Right lobe of liver (tissue), 6 donors: ENCODE data around the gene AFF2. TPM values are rescaled to one million over a fixed set of nuclear protein-coding genes. Genes with fewer than 3 reads are reported as not detected.

Experiments used
- ATAC-seq, 4 donors: fragments of 200-7000 bp; cut with Tn5 transposase; one replicate each; pipeline ENCODE4 v1.9.1; 2020; ENCODE audit warnings: mild to moderate bottlenecking in 4 of 4, moderate library complexity in 4 of 4
- DNase-seq, 3 donors: peaks; one replicate each; pipeline ENCODE4 v3.0.0-alpha.2; 2020
- H3K27ac ChIP-seq, 3 donors: fragments of 200-600 bp; one replicate each; pipeline ENCODE4 v1.8.0; 2022
- H3K27me3 ChIP-seq, 2 donors: fragments of 200-600 bp; one replicate each; pipeline ENCODE4 v1.8.0; 2022
- H3K36me3 ChIP-seq, 4 donors: fragments of 200-600 bp; sonication (generic) in 1 of 4; one replicate each; pipeline versions ENCODE4 v1.5.1 to v1.8.0; 2017 to 2022; ENCODE audit warnings: control low read depth in 1 of 4
- H3K4me1 ChIP-seq, 4 donors: fragments of 200-600 bp; sonication (generic) in 1 of 4; one replicate each; pipeline versions ENCODE4 v1.5.1 to v1.8.0; 2017 to 2022; ENCODE audit warnings: control low read depth in 1 of 4
- H3K4me3 ChIP-seq, 3 donors: fragments of 200-600 bp; one replicate each; pipeline ENCODE4 v1.8.0; 2022
- H3K9me3 ChIP-seq, 4 donors: fragments of 200-600 bp; sonication (generic) in 1 of 4; one replicate each; pipeline versions ENCODE4 v1.5.1 to v1.8.0; 2017 to 2022; ENCODE audit warnings: control low read depth in 1 of 4
- CTCF ChIP-seq, 4 donors: fragments of 200-600 bp in 3 of 4; fragments of 450-650 bp in 1 of 4; IDR thresholded peaks; one replicate each; pipeline versions ENCODE4 v1.5.1 to v1.8.0; 2016 to 2022; ENCODE audit warnings: antibody characterized with exemption in 4 of 4, mild to moderate bottlenecking in 2 of 4
- POLR2A ChIP-seq: fragments of 450-650 bp; IDR thresholded peaks from one replicate; pipeline ENCODE4 v1.6.1; 2017; ENCODE audit warnings: antibody characterized with exemption, mild to moderate bottlenecking
- WGBS: methylation state at CpG from one replicate; pipeline ENCODE4 v1.1.6; 2018; ENCODE audit warnings: low coverage, low lambda C conversion rate; ENCODE audit not compliant: insufficient coverage; ENCODE audit errors: missing lambda C conversion rate; 5-methylcytosine and 5-hydroxymethylcytosine counted together
- intact Hi-C, 2 donors: fragments of 100-400 bp; cut with DNase I; formaldehyde crosslinking; loops; one replicate each; pipeline versions ENCODE4 v1.11.2 to v1.14.1; 2022
- total RNA-seq, 6 experiments: library from RNA; depleted of rRNA in 2 of 6; stranded (reverse); fragments of >200 nt in 2 of 6; fragmentation: NEBNext Ultra II Directional in 3 of 6; extraction: Animal tissue kit (Norgen Biotek cat#: 25700) in 3 of 6; gene quantifications; one replicate each; pipeline versions ENCODE4 v1.1.0 to v1.2.4, GENCODE V29; 2016 to 2023
- donor health status: DM: no; HTN: yes; CAD: no.
- donor health status: DM: no; HTN: no; CAD: no.
- donor health status: DM: no; HTN: no; CAD: no.
- donor health status: DM: no; HTN: yes; CAD: no.
- donor health status: DM: no; HTN: yes; CAD: no.

AFF2 gene
- total RNA-seq, 6 experiments from 2014 or later, result 0.06 to 1.9 (median 0.15) TPM

- Histone ChIP-seq H3K4me1 (no peaks in the 10 kb centered on the region), H3K27me3 (no peaks in the 10 kb centered on the region), H3K9me3 (no peaks in the 10 kb centered on the region), H3K27ac (no peak overlapping the region), H3K36me3 (no peaks in the 10 kb centered on the region), H3K4me3 (no peak overlapping the region)
- WGBS, result 54% methylated on average over 2 of the region's 2 CpGs
- TF ChIP-seq CTCF (IDR thresholded peaks at IDR 0.05) (no peak), POLR2A (no peak)
- ATAC-seq, result no peak
- no peak for DNase-seq
- intact Hi-C loops, result no loop called here
Observed at GRCh38 chrX:148763896-148764295, 263.5 kb downstream of the AFF2 start.

GRCh38 chrX:148768296-148768695 lies 267.9 kb downstream of the AFF2 start:
- no peak overlapping the region for H3K4me3 ChIP-seq
- WGBS, result 35% methylated on average over 3 of the region's 3 CpGs
- no peaks in the 10 kb centered on the region for H3K9me3 ChIP-seq
- intact Hi-C loops, result no loop called here
- no peaks in the 10 kb centered on the region for H3K27me3 ChIP-seq
- DNase-seq (no peak), ATAC-seq (no peak)
- no peaks in the 10 kb centered on the region for H3K4me1 ChIP-seq
- H3K36me3 ChIP-seq, result no peaks in the 10 kb centered on the region
- no peak for TF ChIP-seq CTCF (IDR thresholded peaks at IDR 0.05)
- TF ChIP-seq POLR2A, result no peak
- no peak overlapping the region for H3K27ac ChIP-seq

GRCh38 chrX:148771440-148771839 lies 271.0 kb downstream of the AFF2 start:
- H3K27me3 ChIP-seq, result no peaks in the 10 kb centered on the region
- H3K9me3 ChIP-seq, result no peaks in the 10 kb centered on the region
- no peaks in the 10 kb centered on the region for H3K4me1 ChIP-seq
- no peak for TF ChIP-seq CTCF (IDR thresholded peaks at IDR 0.05)
- TF ChIP-seq POLR2A, result no peak
- intact Hi-C loops, result no loop called here
- ATAC-seq (no peak), DNase-seq (no peak)
- no peaks in the 10 kb centered on the region for H3K36me3 ChIP-seq
- H3K4me3 ChIP-seq, result no peak overlapping the region
- H3K27ac ChIP-seq, result no peak overlapping the region

- intact Hi-C loops, result no loop called here
Observed at GRCh38 chrX:148774276-148774675, 273.9 kb downstream of the AFF2 start.

More at GRCh38 chrX:148774276-148774675, 273.9 kb downstream of the AFF2 start:
- Histone ChIP-seq H3K4me3 (no peak overlapping the region), H3K4me1 (no peaks in the 10 kb centered on the region), H3K27ac (no peak overlapping the region), H3K27me3 (no peaks in the 10 kb centered on the region), H3K36me3 (no peaks in the 10 kb centered on the region), H3K9me3 (no peaks in the 10 kb centered on the region)
- WGBS, result 45% methylated on average over 4 of the region's 4 CpGs
- no peak for ATAC-seq
- TF ChIP-seq POLR2A (no peak), CTCF (IDR thresholded peaks at IDR 0.05) (no peak)
- no peak for DNase-seq
